HUES6 (cell line): ENCODE results near the gene FLNB.
A peak's percentile ranks its signal among the peaks of the same experiment; 100 is the strongest.

Experiments used
- H3K27ac ChIP-seq: 2 replicates; pipeline ENCODE4 v1.7.0; 2013; ENCODE audit warnings: low read depth, mild to moderate bottlenecking, low read length, inconsistent platforms
- H3K27me3 ChIP-seq: 2 replicates; pipeline ENCODE4 v1.6.1; 2013; ENCODE audit warnings: low read length; ENCODE audit not compliant: control insufficient read depth, insufficient read depth
- H3K36me3 ChIP-seq: 2 replicates; pipeline ENCODE4 v1.6.1; 2013; ENCODE audit warnings: low read length; ENCODE audit not compliant: control insufficient read depth, insufficient read depth
- H3K4me1 ChIP-seq: 2 replicates; pipeline ENCODE4 v1.6.1; 2013; ENCODE audit warnings: low read length; ENCODE audit not compliant: control insufficient read depth, insufficient read depth
- H3K4me3 ChIP-seq: 2 replicates; pipeline ENCODE4 v1.5.1; 2013; ENCODE audit warnings: low read depth, low read length
- H3K9ac ChIP-seq: one replicate; pipeline ENCODE4 v1.6.1; 2013; ENCODE audit warnings: mild to moderate bottlenecking, low read length
- H3K9me3 ChIP-seq: 2 replicates; pipeline ENCODE4 v1.6.1; 2013; ENCODE audit warnings: low read depth, low read length; ENCODE audit not compliant: control insufficient read depth, insufficient read depth

Gene FLNB

DNA sequence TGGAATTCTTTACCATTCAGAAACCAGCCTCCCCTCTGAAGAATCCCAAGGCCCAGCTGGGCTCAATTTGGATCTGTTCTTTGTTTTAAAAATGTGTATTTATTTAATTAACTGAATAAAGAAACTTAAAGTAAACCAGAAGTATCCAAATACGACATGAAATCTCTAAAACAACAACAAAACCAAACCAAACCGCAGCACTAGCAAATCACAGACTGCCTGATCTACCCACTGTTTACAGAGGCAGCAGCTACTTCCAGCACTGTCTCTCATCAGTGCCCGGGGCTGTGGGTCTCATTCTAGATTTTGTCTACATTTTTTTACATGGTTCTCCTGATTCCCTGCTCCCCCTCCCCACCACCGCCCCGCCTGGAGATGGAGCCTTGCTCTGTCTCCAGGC, 2.3 kb downstream of the FLNB start:
- peaks cover 49% of the 10 kb centered on the region for H3K4me1 ChIP-seq
- no peaks in the 10 kb centered on the region for H3K27me3 ChIP-seq
- peak overlapping the region; percentile 92 for H3K4me3 ChIP-seq
- no peaks in the 10 kb centered on the region for H3K9me3 ChIP-seq
- H3K36me3 ChIP-seq, result 0 out of 2 replicates have a peak, but pooled peaks cover 5% of the 10 kb centered on the region
- no peak overlapping the region for H3K27ac ChIP-seq
- H3K9ac ChIP-seq, result no peak overlapping the region

GRCh38 chr3:58011580-58011979, 3.4 kb downstream of the FLNB start:
- 0 out of 2 replicates have a peak, but pooled peaks cover 8% of the 10 kb centered on the region for H3K36me3 ChIP-seq
- peaks cover 51% of the 10 kb centered on the region for H3K4me1 ChIP-seq
- no peaks in the 10 kb centered on the region for H3K9me3 ChIP-seq
- 0 out of 2 replicates have a peak overlapping the region, but pooled peaks have one; percentile 18 for H3K4me3 ChIP-seq
- no peaks in the 10 kb centered on the region for H3K27me3 ChIP-seq
- no peak overlapping the region for H3K27ac ChIP-seq
- no peak overlapping the region for H3K9ac ChIP-seq

- H3K4me3 ChIP-seq, result 0 out of 2 replicates have a peak overlapping the region, but pooled peaks have one; percentile 14
- H3K9ac ChIP-seq, result no peak overlapping the region
- H3K27ac ChIP-seq, result no peak overlapping the region
- H3K4me1 ChIP-seq, result peaks cover 51% of the 10 kb centered on the region
- no peaks in the 10 kb centered on the region for H3K9me3 ChIP-seq
- H3K36me3 ChIP-seq, result 0 out of 2 replicates have a peak, but pooled peaks cover 8% of the 10 kb centered on the region
- H3K27me3 ChIP-seq, result no peaks in the 10 kb centered on the region
Measured at GRCh38 chr3:58012302-58012701, 4.1 kb downstream of the FLNB start.

DNA sequence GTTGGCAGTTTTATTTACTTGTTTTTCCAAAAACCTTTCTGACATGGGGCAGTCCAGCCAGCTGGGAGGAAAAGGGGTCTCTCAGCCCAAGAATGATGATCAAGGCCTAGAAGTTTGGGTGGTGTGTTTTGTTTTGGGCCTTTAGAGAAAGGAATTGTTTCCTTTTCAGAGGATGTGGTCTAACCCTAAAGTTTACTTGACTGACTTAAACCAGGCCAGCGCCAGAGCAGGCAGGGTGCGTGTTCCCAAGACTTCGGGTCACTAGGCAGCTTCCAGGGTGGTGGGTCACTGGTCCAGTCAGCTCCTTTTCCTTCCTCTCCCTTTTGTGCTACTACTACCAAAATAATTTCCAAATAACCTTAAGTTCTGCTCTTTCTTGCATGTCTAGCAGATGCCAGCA, 4.9 kb downstream of the FLNB start:
- Histone ChIP-seq H3K4me3 (no peak overlapping the region), H3K27ac (no peak overlapping the region), H3K36me3 (0 out of 2 replicates have a peak, but pooled peaks cover 8% of the 10 kb centered on the region), H3K4me1 (peaks cover 55% of the 10 kb centered on the region), H3K9ac (no peak overlapping the region), H3K27me3 (no peaks in the 10 kb centered on the region), H3K9me3 (no peaks in the 10 kb centered on the region)

DNA sequence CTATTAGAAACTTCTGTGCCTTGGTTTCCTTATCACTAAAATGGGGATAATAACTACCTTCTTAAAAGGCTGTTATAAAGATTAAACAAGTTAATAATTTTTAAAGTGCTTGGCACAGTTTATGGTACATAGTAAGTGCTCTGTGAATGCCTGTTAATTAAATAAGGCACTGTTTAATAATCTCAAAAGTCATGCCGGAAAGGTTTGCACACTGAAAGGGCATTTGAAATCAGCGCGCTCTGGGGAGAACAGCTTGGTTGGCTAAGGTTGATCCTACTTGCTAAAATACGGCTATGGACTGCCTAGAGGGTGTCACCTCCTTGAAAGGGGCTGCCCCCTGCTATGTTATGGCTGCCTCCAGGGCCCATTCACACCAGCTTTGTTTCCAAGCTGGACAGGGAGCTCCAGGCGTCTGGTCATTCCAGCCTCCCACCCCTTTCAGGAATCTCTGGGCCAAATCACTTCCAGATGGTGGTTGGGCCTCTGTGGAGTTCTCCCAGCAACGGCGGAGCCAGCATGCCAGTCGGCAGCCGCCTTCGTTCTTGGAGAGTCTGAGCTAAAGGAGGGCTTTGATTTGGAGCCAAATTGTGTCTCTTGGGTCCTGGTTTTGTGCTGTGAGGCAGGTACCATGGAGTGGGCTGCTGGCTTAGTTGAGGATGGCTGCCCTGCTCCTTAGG, 5.9 kb downstream of the FLNB start:
- peaks cover 58% of the 10 kb centered on the region for H3K4me1 ChIP-seq
- H3K27ac ChIP-seq, result peak overlapping the region; percentile 74; the same call in 1 of the 2 replicates
- 0 out of 2 replicates have a peak, but pooled peaks cover 8% of the 10 kb centered on the region for H3K36me3 ChIP-seq
- no peaks in the 10 kb centered on the region for H3K9me3 ChIP-seq
- H3K9ac ChIP-seq, result peak overlapping the region; percentile 46
- no peaks in the 10 kb centered on the region for H3K27me3 ChIP-seq
- no peak overlapping the region for H3K4me3 ChIP-seq

GRCh38 chr3:58015520-58015915, 7.3 kb downstream of the FLNB start:
- Histone ChIP-seq H3K9me3 (no peaks in the 10 kb centered on the region), H3K9ac (peak overlapping the region; percentile 27), H3K36me3 (0 out of 2 replicates have a peak, but pooled peaks cover 8% of the 10 kb centered on the region), H3K27me3 (no peaks in the 10 kb centered on the region), H3K27ac (peak overlapping the region; percentile 52; the same call in 1 of the 2 replicates), H3K4me1 (peaks cover 67% of the 10 kb centered on the region), H3K4me3 (no peak overlapping the region)

- Histone ChIP-seq H3K4me1 (peaks cover 70% of the 10 kb centered on the region), H3K9ac (no peak overlapping the region), H3K27ac (no peak overlapping the region)
Measured at GRCh38 chr3:58016710-58017109, 8.5 kb downstream of the FLNB start.

DNA sequence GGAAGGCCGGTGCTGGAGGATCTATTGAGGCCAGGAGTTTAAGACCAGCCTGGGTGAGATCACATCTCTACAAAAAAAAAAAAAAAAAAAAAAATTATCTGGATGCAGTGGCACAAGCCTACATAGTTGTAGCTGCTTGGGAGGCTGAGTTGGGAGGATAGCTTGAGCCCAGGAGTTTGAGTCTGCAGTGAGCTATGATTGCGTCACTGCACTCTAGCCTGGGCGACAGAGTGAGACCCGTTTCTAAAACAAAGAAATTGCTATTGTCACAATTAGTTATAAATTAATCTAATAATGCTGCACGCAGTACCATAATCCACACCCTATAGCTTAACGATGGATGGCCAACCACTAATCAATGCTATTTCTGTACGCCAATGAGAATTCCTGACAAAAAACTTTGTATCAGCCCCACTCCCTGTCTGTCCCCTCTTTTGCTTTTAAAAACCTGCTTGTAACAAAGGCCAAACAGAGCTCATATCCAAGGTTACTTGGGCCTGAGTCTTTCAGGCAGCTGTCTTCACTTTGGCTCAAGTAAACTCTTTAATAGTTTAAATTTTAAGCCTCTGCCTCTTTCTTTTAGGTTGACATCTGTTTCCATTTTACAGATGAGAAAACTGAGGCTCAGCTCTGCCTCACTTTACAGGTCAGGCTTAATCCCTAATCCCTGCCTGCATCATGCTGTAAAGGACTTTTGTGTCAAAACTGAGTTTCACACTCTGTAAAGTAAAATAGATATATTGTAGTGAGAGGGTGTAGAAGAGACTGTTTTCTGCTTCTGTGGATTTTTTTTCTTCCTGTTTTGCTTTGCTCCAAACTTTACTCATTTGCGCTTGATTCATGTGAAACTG, 10.9 kb downstream of the FLNB start:
- H3K27ac ChIP-seq, result 0 out of 2 replicates have a peak overlapping the region, but pooled peaks have one; percentile 4
- H3K9ac ChIP-seq, result no peak overlapping the region
- peaks cover 63% of the 10 kb centered on the region for H3K4me1 ChIP-seq

More at GRCh38 chr3:58016710-58017109, 8.5 kb downstream of the FLNB start:
- 0 out of 2 replicates have a peak, but pooled peaks cover 8% of the 10 kb centered on the region for H3K36me3 ChIP-seq
- no peak overlapping the region for H3K4me3 ChIP-seq
- no peaks in the 10 kb centered on the region for H3K27me3 ChIP-seq
- no peaks in the 10 kb centered on the region for H3K9me3 ChIP-seq

GRCh38 chr3:58020783-58021071, 12.5 kb downstream of the FLNB start:
- H3K4me3 ChIP-seq, result no peak overlapping the region
- H3K36me3 ChIP-seq, result 0 out of 2 replicates have a peak, but pooled peaks cover 1% of the 10 kb centered on the region
- H3K4me1 ChIP-seq, result peaks cover 60% of the 10 kb centered on the region
- H3K27ac ChIP-seq, result peak overlapping the region; percentile 18
- no peaks in the 10 kb centered on the region for H3K27me3 ChIP-seq
- H3K9me3 ChIP-seq, result no peaks in the 10 kb centered on the region
- H3K9ac ChIP-seq, result peak overlapping the region; percentile 3

More for the DNA sequence above, 10.9 kb downstream of the FLNB start:
- Histone ChIP-seq H3K27me3 (no peaks in the 10 kb centered on the region), H3K36me3 (0 out of 2 replicates have a peak, but pooled peaks cover 8% of the 10 kb centered on the region), H3K4me3 (no peak overlapping the region), H3K9me3 (no peaks in the 10 kb centered on the region)

GRCh38 chr3:58021072-58021959, 13.1 kb downstream of the FLNB start:
- Histone ChIP-seq H3K27me3 (no peaks in the 10 kb centered on the region), H3K9me3 (no peaks in the 10 kb centered on the region), H3K4me1 (peaks cover 66% of the 10 kb centered on the region), H3K9ac (peak overlapping the region; percentile 3), H3K27ac (peak overlapping the region; percentile 27), H3K36me3 (no peaks in the 10 kb centered on the region), H3K4me3 (no peak overlapping the region)
